SK-N-DZ (cell line): ENCODE data around the gene CARD10. TPM values are rescaled to one million over a fixed set of nuclear protein-coding genes. Genes with fewer than 3 reads are reported as not detected.

Source experiments
- DNase-seq: peaks from one replicate; pipeline ENCODE4 v3.0.0-alpha.2; 2015; ENCODE audit warnings: low spot score
- polyA plus RNA-seq, 2 experiments: library from polyadenylated mRNA; depleted of rRNA; stranded (reverse); fragments of >200 nt; gene quantifications; 2 replicates each; pipeline ENCODE4 v1.2.3, GENCODE V29; 2014

CARD10 gene
- polyA plus RNA-seq (2014; cell fraction: cytosol; rRNA removed) = 1.8 and 2.6 TPM in 2 replicates
- polyA plus RNA-seq (2014; cell fraction: nucleus; rRNA removed) = 3.1 and 8.4 TPM in 2 replicates

GRCh38 chr22:37519268-37520195 lies at the start of gene CARD10:
TSS of gene CARD10 (minus strand) at chr22:37519415. CDS start at chr22:37519200, 215 bp downstream.
- DNase-seq = no peak

GRCh38 chr22:37568448-37569008 lies 49.3 kb upstream of the CARD10 start:
- DNase-seq = no peak

GRCh38 chr22:37568012-37568411 lies 48.8 kb upstream of the CARD10 start:
- no peak for DNase-seq

GRCh38 chr22:37566903-37567798 lies 47.9 kb upstream of the CARD10 start:
- DNase-seq = peak; percentile 59

GRCh38 chr22:37566329-37566837 lies 47.2 kb upstream of the CARD10 start:
- no peak for DNase-seq

- DNase-seq = no peak
Observed at GRCh38 chr22:37565830-37566229, 46.6 kb upstream of the CARD10 start.

- no peak for DNase-seq
Observed at GRCh38 chr22:37564111-37564711, 45.0 kb upstream of the CARD10 start.

- DNase-seq = no peak
Observed at GRCh38 chr22:37563153-37564081, 44.2 kb upstream of the CARD10 start.

- DNase-seq = no peak
Observed at GRCh38 chr22:37562049-37562875, 43.0 kb upstream of the CARD10 start.

- DNase-seq = peak; percentile 35
Observed at GRCh38 chr22:37561212-37562048, 42.2 kb upstream of the CARD10 start.

GRCh38 chr22:37560608-37561211 lies 41.5 kb upstream of the CARD10 start:
- DNase-seq = no peak

- DNase-seq = no peak
Observed at GRCh38 chr22:37559901-37560607, 40.8 kb upstream of the CARD10 start, which contains the start of gene CDC42EP1. TSS of gene CDC42EP1 (plus strand) at chr22:37560480. CDS start at chr22:37566350, 5,870 bp downstream.

- no peak for DNase-seq
Observed at GRCh38 chr22:37559521-37559900, 40.3 kb upstream of the CARD10 start.

GRCh38 chr22:37558815-37559214 lies 39.6 kb upstream of the CARD10 start:
- DNase-seq = no peak

- no peak for DNase-seq
Observed at GRCh38 chr22:37557321-37558001, 38.2 kb upstream of the CARD10 start.

- DNase-seq = no peak
Observed at GRCh38 chr22:37556710-37557109, 37.5 kb upstream of the CARD10 start.
